Measurements from ENCODE around the gene MDM4.

MDM4 gene, protein sequence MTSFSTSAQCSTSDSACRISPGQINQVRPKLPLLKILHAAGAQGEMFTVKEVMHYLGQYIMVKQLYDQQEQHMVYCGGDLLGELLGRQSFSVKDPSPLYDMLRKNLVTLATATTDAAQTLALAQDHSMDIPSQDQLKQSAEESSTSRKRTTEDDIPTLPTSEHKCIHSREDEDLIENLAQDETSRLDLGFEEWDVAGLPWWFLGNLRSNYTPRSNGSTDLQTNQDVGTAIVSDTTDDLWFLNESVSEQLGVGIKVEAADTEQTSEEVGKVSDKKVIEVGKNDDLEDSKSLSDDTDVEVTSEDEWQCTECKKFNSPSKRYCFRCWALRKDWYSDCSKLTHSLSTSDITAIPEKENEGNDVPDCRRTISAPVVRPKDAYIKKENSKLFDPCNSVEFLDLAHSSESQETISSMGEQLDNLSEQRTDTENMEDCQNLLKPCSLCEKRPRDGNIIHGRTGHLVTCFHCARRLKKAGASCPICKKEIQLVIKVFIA

DNA sequence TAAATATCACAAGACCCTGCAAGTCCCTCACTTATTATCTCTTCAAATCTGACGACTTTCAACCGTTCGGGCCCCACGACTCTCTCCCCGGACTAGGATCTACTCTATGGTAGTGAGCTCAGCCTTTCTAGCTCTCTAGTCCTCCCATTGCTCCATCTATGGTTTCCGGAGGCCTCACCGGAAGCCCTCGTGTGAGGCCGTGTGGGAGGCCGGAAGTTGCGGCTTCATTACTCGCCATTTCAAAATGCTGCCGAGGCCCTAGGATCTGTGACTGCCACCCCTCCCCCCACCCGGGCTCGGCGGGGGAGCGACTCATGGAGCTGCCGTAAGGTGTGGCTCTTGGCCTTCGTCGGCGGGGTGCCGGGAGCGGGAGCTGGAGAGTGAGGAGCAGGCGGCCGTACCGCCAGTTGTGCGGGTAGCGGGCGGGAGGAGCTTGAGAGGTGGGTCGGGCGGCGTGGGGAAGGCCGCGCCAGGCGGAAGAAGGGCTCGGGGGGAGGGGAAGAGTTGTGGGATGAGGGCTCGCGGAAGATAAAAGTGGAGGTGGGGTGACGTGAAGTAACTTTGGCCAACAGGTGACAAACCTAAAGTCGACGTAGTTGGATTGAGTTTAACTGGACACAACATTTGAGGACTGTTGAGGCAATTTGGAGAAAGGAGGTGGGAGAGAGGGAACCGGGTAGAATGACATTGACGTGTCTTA is at the start of gene MDM4:
Gene MDM4, plus strand, starts transcription at position 227 of the 700 bp plus-strand sequence. CDS start 9,113 bp downstream, outside the sequence.
- peak; percentile 89 for DNase-seq (ENCODE audit: extremely low spot score)
- CTCF ChIA-PET, result interaction anchor here (0.8 to 7.5 kb wide), 10 partner anchors 9 to 291 kb away, joined by 3 to 56 read pairs (median 6); partner anchors contain the start of gene PIK3C2B
- TF ChIP-seq, protein P1, sequence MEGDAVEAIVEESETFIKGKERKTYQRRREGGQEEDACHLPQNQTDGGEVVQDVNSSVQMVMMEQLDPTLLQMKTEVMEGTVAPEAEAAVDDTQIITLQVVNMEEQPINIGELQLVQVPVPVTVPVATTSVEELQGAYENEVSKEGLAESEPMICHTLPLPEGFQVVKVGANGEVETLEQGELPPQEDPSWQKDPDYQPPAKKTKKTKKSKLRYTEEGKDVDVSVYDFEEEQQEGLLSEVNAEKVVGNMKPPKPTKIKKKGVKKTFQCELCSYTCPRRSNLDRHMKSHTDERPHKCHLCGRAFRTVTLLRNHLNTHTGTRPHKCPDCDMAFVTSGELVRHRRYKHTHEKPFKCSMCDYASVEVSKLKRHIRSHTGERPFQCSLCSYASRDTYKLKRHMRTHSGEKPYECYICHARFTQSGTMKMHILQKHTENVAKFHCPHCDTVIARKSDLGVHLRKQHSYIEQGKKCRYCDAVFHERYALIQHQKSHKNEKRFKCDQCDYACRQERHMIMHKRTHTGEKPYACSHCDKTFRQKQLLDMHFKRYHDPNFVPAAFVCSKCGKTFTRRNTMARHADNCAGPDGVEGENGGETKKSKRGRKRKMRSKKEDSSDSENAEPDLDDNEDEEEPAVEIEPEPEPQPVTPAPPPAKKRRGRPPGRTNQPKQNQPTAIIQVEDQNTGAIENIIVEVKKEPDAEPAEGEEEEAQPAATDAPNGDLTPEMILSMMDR (IDR thresholded peaks at IDR 0.05; ENCODE audit: control extremely low read depth, extremely low read depth, low read depth, missing control alignments), result no peak
- POLR2A ChIA-PET, result interaction anchor here (0.6 to 3.4 kb wide), 10 partner anchors 9 to 1227 kb away, joined by 3 to 26 read pairs (median 5); partner anchors contain the start of gene PIK3C2B

DNA sequence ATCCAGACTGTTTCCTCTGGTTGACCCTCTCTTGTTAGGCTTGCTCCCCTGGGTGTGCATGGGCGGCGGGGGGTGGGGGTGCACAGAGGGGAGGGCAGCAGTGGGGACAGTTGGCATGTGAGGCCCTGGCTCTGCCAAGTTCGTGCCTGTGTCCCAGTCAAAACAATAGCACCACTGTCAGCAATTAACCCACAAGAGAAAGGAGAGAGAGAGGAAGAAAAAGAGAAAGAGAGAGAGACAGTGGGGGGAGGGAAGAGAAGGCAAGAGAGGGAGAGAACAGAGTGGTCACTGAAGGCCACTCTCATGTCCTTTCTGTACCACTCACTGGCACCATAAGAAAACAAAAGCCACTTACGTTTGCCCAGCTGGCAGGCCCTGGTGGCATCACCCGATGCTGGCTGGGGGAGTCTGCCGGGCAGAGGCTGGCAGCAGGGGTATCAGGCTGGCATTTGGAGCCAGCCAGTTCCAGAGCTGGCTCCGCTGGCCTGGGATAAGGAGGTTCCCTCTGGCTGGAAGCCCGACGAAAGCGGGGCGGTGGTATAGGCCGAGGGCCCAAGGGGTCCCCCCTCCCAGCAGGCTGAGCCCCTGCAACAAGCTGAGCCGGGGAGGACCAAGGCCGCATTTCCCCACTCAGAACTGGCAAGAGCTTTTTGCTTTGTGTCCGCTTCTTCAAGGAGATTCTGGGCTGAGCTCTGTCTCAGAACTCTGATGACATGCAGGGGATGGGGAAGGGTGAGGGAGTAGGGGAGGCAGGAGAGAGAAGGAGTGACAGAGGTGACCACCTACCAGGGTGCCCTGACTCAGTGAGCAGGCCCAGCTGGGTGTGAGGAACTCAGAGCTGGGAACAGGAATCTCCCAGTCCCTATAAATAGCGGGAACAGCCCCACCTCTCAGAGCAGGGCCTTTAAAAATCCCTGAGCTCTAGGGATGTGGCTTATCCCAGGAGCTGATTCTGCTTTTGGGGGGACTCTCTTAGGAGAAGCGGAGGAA is 49.5 kb upstream of the MDM4 start:
- DNase-seq (ENCODE audit: extremely low spot score), result no peak
- TF ChIP-seq, protein P1 (IDR thresholded peaks at IDR 0.05; ENCODE audit: control extremely low read depth, extremely low read depth, low read depth, missing control alignments), result no peak
- ChIA-PET CTCF (interaction anchor here (1.0 to 43.1 kb wide), 9 partner anchors 10 to 341 kb away, joined by 3 to 1775 read pairs (median 8); partner anchors contain the start of gene PIK3C2B), POLR2A (interaction anchor here (0.5 to 1.5 kb wide), 9 partner anchors 12 to 1145 kb away, joined by 3 to 5 read pairs (median 3); partner anchors contain the start of gene PIK3C2B)

GRCh38 chr1:204468206-204468605 is 48.0 kb upstream of the MDM4 start:
- DNase-seq (ENCODE audit: extremely low spot score), result no peak
- POLR2A ChIA-PET, result no interaction called here
- TF ChIP-seq, protein P1 (IDR thresholded peaks at IDR 0.05; ENCODE audit: control extremely low read depth, extremely low read depth, low read depth, missing control alignments), result no peak
- CTCF ChIA-PET, result interaction anchor here (43.1 kb wide), 1 partner anchor 23 kb away, joined by 1775 read pairs; the partner anchor contains the start of gene PIK3C2B

- POLR2A ChIA-PET, result no interaction called here
- DNase-seq (ENCODE audit: extremely low spot score), result no peak
- CTCF ChIA-PET, result interaction anchor here (0.8 to 2.0 kb wide), 4 partner anchors 10 to 338 kb away, joined by 3 to 11 read pairs (median 4); no protein-coding TSS in a partner anchor
- TF ChIP-seq, protein P1 (IDR thresholded peaks at IDR 0.05; ENCODE audit: control extremely low read depth, extremely low read depth, low read depth, missing control alignments), result no peak
These were observed 47.4 kb upstream of the MDM4 start for GRCh38 chr1:204468766-204469302.

DNA sequence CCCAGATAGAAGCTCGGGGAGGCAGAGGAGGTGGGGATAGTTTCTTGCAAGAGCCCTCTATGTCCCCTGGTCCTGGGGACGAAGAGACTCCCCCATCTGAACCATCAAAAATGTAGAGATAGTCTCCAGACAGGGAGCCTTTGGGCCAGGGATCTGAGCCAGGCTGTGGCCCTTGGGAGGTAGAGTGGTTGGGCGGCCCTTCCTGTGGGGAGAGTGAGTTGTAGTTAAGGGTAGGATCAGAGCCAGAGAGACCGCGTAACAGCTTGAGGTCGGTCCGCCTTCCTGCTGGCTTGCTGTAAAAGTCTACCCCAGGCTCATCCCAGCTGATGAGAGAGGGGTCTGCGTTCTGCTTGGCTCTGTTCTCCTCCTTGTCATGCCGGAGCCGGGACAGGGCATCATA is 46.9 kb upstream of the MDM4 start:
- CTCF ChIA-PET, result interaction anchor here (0.8 to 2.0 kb wide), 4 partner anchors 10 to 338 kb away, joined by 3 to 11 read pairs (median 4); no protein-coding TSS in a partner anchor
- TF ChIP-seq, protein P1 (IDR thresholded peaks at IDR 0.05; ENCODE audit: control extremely low read depth, extremely low read depth, low read depth, missing control alignments), result no peak
- DNase-seq (ENCODE audit: extremely low spot score), result no peak
- POLR2A ChIA-PET, result no interaction called here
